Cardiac muscle cell (in vitro differentiated cells and primary cell): ENCODE data around the gene WDR70. TPM values are rescaled to one million over a fixed set of nuclear protein-coding genes. Genes with fewer than 3 reads are reported as not detected.
"Not testable (repeated sequence)": the region's sequence is repeated elsewhere in the genome, so short reads cannot be mapped to it uniquely, and the experiment has no call there.

Source experiments
- DNase-seq, 2 donors: peaks; one replicate each; pipeline versions ENCODE4 v3.0.0 to v3.0.0-alpha.2; 2010 to 2017; ENCODE audit warnings: low read depth in 1 of 2, low spot score in 1 of 2
- H3K27ac ChIP-seq: fragments of 200-600 bp; sonication (generic); 2 replicates; pipeline ENCODE4 v1.5.1; 2016
- H3K27me3 ChIP-seq: fragments of 200-600 bp; sonication (generic); 2 replicates; pipeline ENCODE4 v1.6.0; 2016; ENCODE audit warnings: control low read depth
- H3K36me3 ChIP-seq: fragments of 200-600 bp; sonication (generic); 2 replicates; pipeline ENCODE4 v1.5.1; 2016; ENCODE audit warnings: control low read depth
- H3K4me1 ChIP-seq: fragments of 200-600 bp; sonication (generic); 2 replicates; pipeline ENCODE4 v1.8.1; 2017; ENCODE audit warnings: low read depth, mild to moderate bottlenecking, mixed run types
- H3K4me3 ChIP-seq: fragments of 200-600 bp; sonication (generic); 2 replicates; pipeline ENCODE4 v1.5.1; 2016; ENCODE audit warnings: mild to moderate bottlenecking
- H3K9me3 ChIP-seq: fragments of 200-600 bp; sonication (generic); 2 replicates; pipeline ENCODE4 v1.5.1; 2017; ENCODE audit warnings: low read depth, mild to moderate bottlenecking, control low read depth
- CTCF ChIP-seq: IDR thresholded peaks from 2 replicates; pipeline ENCODE4 v1.5.1; 2012; ENCODE audit warnings: low read depth, mild to moderate bottlenecking, low read length
- polyA plus RNA-seq: library from polyadenylated mRNA; unstranded; fragments of >200 nt; fragmentation: Nextera tagmentation; extraction: Ambion mirVana; gene quantifications from 2 replicates; pipeline ENCODE4 v1.2.1, GENCODE V29; 2016
- total RNA-seq: library from RNA; depleted of rRNA; stranded (reverse); fragments of >200 nt; gene quantifications from 2 replicates; pipeline ENCODE4 v1.2.3, GENCODE V29; 2016

The WDR70 gene
- total and polyA plus RNA-seq, 2 experiments from 2014 or later = 21.8 to 22.7 TPM

GRCh38 chr5:37641933-37642332 is 262.8 kb downstream of the WDR70 start:
- no peaks in the 10 kb centered on the region for H3K36me3 ChIP-seq
- no peaks in the 10 kb centered on the region for H3K9me3 ChIP-seq
- no peak overlapping the region for H3K27ac ChIP-seq
- H3K4me3 ChIP-seq = no peak overlapping the region
- H3K4me1 ChIP-seq = no peaks in the 10 kb centered on the region
- no peak for TF ChIP-seq CTCF
- no peaks in the 10 kb centered on the region for H3K27me3 ChIP-seq
- DNase-seq = no peak

- TF ChIP-seq CTCF = no peak
- no peak for DNase-seq
- Histone ChIP-seq H3K27me3 (no peaks in the 10 kb centered on the region), H3K4me3 (no peak overlapping the region), H3K4me1 (no peaks in the 10 kb centered on the region), H3K9me3 (no peaks in the 10 kb centered on the region), H3K27ac (no peak overlapping the region), H3K36me3 (no peaks in the 10 kb centered on the region)
Measured at GRCh38 chr5:37645707-37646106, 266.6 kb downstream of the WDR70 start.

- not testable (repeated sequence) for H3K9me3 ChIP-seq, H3K4me1 ChIP-seq, H3K27ac ChIP-seq, H3K4me3 ChIP-seq, H3K36me3 ChIP-seq, DNase-seq, H3K27me3 ChIP-seq
Measured at GRCh38 chr5:37654566-37654965, 275.4 kb downstream of the WDR70 start.

GRCh38 chr5:37657046-37657445 is 277.9 kb downstream of the WDR70 start:
- H3K27me3 ChIP-seq = no peaks in the 10 kb centered on the region
- H3K4me3 ChIP-seq = no peak overlapping the region
- no peaks in the 10 kb centered on the region for H3K36me3 ChIP-seq
- H3K9me3 ChIP-seq = no peaks in the 10 kb centered on the region
- no peaks in the 10 kb centered on the region for H3K4me1 ChIP-seq
- no peak for DNase-seq
- H3K27ac ChIP-seq = no peak overlapping the region
- TF ChIP-seq CTCF = no peak

- Histone ChIP-seq H3K27ac (no peak overlapping the region), H3K27me3 (no peaks in the 10 kb centered on the region), H3K36me3 (no peaks in the 10 kb centered on the region), H3K4me3 (no peak overlapping the region), H3K9me3 (no peaks in the 10 kb centered on the region), H3K4me1 (no peaks in the 10 kb centered on the region)
- TF ChIP-seq CTCF = no peak
- DNase-seq = no peak
Measured at GRCh38 chr5:37658440-37658839, 279.3 kb downstream of the WDR70 start.

- Histone ChIP-seq H3K9me3 (no peaks in the 10 kb centered on the region), H3K27ac (no peak overlapping the region), H3K36me3 (no peaks in the 10 kb centered on the region), H3K27me3 (no peaks in the 10 kb centered on the region), H3K4me3 (no peak overlapping the region), H3K4me1 (no peaks in the 10 kb centered on the region)
- no peak for TF ChIP-seq CTCF
- no peak for DNase-seq
Measured at GRCh38 chr5:37660319-37660718, 281.2 kb downstream of the WDR70 start.
